Hematopoietic multipotent progenitor cell treated with erythropoietin and hydrocortisone succinate and interleukin-3 and kit ligand, for 4 days (in vitro differentiated cells): ENCODE measurements around the gene NPLOC4.

Experiments used
- DNase-seq: peaks from one replicate; pipeline ENCODE4 v3.0.0-alpha.2; 2015

Gene NPLOC4

DNA sequence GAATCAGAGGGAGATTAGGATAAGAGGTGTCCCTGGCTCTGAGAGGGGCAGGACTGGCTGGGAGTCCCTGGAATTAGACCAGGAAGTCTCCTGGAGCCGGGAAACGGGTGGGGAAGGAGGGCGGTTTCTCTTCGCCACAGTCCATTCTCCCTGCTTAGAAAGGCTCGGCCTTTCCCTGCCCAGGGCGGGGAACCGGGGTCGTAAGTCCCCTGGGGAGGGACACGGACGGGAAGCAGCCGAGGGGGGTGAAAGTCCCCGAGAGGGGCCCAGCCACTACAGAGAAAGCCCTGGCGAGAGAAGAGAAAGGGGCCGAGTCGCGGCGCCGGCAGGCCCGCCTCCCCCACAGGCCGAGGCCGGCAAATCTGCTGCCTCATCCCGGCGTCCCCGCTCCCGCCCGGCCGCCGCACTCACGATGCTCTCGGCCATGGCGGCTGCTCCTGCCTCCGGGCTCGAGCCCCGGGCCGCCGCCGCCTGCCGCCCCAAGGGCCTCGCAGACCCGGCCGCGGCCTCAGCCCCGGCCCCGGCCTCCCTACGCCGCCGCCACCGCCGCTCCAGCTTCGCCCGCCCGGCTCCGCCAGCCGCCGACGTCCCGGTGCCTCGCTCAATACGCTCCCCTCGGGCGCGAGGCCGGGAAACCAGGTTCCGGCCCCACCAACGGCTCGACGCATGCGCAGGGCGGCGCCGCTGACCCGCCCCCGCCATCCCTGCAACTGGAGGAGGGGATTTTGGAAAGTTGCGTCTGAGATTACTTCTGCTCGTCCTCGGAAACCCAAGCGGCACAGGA, at the start of gene NPLOC4, which contains the start of gene TSPAN10:
NPLOC4 (minus strand) TSS at position 608 of the 784 bp plus-strand sequence; CDS start at position 426, 182 bp downstream.
TSPAN10 (plus strand) TSS at position 692 of the 784 bp plus-strand sequence. CDS start 5,217 bp downstream, outside the sequence.
- peak; percentile 92 for DNase-seq

DNA sequence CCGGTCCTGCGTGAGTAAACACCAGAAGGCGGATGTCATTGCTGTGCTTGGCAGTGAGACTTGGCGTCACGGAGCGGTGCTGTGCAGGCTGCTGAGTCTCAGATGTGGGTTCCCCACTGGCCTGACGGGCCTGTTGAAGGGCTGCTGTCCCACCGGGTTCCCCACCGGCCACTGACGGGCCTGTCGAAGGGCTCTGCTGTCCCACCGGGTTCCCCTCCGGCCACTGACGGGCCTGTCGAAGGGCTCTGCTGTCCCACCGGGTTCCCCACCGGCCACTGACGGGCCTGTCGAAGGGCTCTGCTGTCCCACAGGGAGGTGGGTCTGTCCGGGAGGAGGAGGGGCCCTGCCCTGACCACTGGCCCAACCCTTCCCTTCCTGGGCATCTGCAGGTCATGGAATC, 49.7 kb upstream of the NPLOC4 start:
- DNase-seq, result no peak

DNA sequence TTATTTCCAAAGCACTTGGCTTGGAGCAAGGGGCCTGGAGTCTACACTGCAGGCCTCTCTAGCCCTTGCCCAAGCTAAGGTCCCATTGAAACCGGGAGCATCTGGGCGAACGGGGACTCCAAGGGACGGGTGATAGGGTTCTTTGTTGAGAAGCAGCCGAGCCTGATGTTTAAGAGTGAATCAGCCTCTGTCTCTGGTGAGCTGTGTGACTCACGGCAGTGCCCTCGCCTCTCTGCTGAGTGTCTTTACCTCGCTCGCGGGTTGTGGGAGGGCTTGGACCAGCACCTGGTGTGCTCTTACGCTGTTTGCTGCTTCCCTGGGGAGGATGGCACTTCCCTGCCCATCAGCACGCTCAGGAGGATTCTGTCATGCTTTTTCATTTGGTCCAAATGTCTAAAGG, 48.2 kb upstream of the NPLOC4 start:
- DNase-seq, result no peak

DNA sequence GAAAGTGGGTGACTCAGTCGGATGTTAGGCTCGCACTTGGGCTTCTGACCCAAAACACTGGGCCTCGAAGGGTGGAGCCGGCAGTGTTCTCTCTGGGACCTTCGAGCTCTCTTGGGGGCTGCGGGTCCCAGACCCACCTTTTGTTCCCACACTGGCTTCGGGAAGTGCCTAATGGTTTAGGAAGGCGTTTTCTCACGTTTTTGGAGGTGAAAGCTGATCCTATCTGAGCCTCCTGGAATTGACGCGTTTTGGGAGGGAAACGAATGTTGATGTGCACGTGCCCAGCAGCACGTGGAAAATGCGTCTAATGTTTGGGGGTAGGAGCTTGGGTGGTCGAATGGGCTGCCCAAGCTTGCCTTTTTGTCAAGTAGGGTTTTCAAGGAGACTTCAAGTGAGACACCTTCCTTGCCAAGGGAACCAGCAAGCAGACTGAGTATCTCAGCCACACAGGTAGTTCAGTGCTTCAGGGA, 47.6 kb upstream of the NPLOC4 start:
- peak; percentile 51 for DNase-seq

DNA sequence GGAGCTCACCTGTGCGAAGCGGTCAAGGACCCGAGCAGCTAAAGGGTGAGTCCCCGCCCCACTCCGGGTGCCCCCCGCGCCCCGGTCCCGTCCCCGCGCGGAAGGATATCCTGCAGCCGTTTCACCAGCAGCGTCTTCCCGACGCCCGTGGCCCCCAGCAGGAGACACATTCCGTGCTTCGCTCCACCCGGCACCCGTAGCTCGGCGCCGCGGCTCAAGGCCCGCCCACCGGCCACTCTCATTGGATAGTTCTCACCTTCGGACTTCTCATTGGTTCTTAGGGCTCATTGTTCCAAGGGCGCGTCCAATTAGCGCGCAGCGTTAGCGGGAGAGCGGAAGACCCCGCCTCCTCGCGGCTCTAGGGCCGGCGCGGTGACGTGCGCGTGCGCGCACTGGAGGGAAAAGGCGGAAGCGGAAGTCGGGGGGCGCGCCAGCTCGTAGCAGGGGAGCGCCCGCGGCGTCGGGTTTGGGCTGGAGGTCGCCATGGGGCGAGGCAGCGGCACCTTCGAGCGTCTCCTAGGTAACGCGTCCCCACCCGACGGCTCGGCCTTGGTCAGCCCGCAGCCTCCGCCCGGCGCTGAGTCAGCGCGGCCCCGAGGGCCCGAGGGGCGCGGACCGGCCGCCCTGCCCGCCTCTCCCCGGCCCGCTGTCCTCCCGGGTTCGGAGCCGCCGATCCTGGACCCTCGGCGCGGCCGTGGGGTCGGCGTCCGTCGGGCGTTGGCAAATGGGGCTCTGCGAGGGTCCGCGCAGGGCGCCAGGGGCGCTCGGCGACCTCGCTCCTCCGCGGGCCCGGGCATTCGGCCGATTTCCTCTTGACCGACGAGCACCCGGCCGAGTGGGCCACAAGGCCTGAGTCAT, 46.9 kb upstream of the NPLOC4 start, which contains the start of the genes ARL16 and HGS:
ARL16 (minus strand) TSS at position 214 of the 858 bp plus-strand sequence; CDS start at position 170, 44 bp downstream.
HGS (plus strand) TSS at position 428 of the 858 bp plus-strand sequence; CDS start at position 484, 56 bp downstream.
- DNase-seq, result peak; percentile 99

DNA sequence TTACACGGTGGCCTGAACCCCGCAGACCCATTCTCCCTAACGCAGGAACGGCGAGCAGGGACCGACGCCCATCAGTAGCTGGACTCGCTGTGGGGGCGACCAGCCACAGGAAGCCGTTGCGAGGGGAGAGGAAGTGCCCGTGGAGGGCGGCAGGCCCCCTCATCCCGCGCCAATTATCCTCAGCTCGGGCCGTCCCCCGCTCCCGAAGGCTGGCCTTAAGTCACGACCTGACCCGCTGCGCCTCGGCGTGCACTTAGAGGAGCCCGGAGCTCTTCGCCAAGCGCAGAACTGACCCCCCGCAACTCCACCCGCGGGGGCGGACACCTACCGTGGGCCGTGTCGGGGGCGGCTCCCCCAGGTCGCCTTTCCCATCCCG, 46.3 kb upstream of the NPLOC4 start:
- DNase-seq, result peak; percentile 55

DNA sequence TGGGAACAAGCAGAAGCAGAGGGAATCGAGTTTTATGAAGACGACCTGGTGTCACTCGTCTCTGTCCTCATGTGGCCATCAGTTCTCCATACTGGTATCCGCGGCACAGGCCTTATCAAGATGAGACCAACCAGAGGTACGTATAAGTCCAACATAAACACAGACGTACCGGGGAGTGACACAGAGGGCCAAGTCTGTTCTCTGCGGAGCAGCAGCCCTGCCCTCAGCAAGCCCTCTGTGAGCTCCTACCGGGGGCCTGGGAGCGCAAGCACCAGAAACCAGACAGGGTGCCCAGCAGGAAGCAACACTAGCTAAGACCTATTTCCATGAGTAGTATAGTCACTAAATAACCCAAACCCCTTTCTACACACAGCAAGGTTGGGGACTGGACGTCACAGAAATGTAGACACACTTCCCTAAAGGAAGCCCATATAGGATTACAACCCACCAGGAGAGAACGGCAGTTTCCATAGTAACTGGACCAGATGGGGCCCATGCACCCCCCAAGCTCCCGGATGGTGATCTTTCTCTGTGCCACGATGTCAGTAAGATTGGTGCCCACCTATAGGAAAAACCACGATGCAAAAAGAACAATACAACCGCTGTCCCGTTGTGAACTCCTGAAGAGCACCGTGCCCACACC, 45.8 kb upstream of the NPLOC4 start:
- DNase-seq, result peak; percentile 26

DNA sequence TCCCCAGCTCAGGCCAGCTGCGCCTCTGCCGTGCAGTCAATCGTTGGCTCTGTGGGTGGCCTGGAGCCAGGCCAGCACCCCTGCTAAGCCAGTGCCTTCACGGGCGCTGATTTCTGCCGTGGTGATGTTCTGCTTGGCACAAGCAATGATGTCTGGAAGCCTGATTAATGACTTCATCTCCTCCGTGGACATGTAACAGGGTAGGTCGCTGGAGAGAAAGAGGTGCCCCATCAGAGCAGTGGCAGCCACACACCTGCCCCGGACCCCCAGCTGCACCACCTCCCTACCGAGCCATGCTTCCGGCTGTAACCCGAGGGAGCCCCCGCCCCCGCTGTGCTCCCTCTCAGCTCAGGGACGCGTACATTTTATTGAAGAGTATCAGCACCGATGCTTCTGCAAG, 44.8 kb upstream of the NPLOC4 start:
- no peak for DNase-seq

DNA sequence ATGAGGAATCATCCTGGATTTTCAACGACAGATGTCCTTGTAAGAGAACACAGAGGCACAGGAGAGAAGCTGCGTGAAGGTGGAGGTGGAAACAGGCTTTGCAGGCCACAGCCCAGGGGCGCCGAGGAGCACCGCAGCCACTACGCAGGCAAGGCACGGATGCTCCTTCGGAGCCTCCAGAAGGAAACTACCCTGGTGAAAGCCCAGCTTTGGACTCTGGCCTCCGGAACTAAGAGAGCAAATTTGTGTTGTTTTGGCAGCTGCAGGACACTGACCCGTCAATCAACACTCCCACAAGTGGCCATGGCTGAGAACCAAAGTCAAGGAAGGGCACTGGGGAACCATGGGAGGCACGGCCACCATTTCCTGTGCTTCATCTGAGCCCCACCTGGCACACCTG, 43.2 kb upstream of the NPLOC4 start:
- DNase-seq, result no peak

DNA sequence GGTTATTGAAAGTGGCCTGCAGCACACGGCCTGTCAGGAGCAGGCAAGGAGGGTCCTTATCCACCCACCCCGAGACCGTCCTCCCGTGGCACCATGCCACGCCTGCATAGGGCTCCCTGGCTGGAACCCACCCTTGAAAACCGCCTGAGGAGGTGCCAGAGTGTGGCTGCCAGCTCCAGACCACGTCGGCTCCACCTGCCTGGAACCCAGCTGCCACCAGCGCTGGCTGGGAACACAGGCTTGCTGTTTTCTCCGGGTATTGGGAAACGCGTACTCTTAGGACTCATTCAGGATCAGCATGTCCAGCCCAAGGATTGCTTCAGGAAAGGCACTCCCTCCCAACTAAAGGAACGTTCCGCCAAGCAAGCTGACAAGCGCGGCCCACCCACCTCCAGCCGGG, 40.0 kb upstream of the NPLOC4 start:
- DNase-seq, result no peak

DNA sequence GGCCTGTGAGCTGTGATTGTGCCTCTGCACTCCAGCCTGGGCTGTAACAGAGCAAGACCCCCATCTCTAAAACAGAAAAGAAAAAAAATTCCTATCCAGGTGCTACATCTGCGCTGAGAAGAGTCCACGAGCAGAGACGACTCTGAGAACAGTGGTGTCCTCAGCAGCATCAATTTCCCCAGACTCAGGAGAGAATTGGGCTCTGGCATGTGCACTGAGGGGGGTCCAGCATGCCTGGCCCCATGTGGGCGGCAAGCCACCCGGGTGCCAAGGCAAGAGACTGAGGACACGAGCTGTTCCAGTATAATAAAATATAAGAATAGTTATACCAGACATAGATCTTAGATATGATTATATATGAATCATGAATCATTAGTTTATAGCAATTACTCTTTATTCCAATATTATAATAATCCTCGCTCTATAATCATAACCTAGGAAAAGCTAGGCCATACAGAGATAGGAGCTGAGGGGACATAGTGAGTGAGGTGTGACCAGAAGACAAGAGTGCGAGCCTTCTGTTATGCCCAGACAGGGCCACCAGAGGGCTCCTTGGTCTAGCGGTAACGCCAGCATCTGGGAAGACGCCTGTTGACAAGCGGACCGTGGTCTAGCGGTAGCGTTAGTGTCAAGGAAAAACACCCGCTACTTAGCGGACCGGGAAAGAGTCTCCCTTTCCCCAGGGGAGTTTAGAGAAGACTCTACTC, 38.8 kb upstream of the NPLOC4 start:
- peak; percentile 55 for DNase-seq

DNA sequence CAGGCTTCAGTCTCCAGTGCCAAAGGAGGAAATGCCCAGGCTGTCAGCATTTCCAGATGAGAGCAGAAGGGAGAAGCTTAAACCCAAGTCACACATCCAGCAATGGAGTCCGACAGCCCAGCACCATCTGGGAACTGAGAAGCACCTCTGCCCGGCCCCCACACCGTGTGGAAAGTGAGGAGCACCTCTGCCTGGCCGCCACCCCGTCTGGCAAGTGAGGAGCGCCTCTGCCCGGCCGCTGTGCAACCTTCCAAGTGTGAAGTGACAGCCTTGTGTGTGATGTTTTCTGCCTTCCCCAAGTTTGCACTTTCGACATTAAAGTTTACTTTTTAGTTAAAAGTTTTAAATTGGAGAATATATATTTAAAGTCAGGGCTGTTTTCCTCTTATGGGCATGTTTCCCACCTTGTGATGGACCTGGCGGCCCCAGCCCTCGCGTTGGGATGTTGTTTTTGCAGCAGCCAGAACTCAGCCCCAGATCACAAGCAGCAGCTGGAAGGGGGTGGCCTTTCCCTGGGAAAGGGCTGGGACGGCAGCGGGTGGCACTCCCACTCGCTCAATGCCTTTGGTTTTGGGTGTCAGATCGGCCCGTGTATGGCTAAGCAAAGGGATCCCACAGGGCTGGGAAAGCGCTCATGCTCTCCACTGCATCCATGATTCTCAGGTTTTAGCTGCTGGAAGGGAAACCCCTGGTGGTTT, 36.8 kb upstream of the NPLOC4 start:
- DNase-seq, result no peak

DNA sequence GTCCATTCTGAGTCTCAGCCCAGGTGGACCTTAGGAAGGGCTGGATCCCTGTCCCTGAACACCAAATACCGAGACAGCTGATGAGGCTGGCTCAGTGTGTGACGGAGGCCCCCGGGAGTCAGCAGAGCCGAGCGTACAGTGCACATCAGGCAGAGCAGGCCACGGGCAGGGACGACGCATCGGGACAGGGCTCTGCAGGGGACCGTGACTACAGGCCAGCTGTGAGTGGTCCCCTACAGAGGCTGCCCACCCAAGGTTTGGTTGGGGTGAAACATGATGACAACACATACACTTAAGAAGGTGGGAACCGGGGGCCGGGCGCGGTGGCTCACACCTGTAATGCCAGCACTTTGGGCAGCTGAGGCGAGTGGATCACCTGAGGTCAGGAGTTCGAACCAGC, 36.0 kb upstream of the NPLOC4 start:
- no peak for DNase-seq

DNA sequence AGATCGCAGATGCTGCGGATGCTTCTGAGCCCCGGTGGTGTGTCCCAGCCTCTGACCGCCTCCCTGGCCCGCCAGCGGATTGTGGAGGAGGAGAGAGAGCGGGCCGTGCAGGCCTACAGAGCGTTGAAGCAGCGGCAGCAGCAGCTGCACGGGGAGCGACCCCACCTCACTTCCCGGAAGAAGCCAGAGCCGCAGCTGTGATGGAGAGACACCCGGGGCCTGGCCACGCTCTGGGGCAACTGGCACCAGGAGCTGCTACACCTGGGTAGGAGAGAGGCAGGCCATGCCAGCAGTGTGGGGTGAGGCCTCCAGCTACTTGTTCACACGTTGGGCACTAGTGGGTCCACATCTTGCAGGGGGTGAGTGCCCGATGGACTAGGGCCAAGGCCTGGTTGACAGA, 35.6 kb upstream of the NPLOC4 start:
- DNase-seq, result no peak

DNA sequence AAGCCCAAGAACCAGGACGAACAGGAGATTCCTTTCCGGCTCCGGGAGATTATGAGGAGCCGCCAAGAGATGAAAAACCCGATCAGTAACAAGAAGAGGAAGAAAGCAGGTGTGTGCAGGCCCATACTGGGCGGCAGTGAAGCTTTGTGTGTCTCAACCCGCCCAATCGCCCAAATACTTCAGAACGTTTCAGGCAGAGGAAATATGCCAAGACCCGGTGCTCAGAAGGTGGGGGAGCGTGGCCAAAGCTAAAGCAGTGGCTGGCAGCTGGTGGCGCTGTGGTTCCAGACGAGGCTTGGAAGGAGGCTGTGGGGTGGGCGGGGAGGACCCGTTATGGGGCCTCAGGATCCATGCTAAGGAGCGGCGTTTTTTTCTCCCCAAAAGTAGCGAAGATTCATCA, 30.8 kb upstream of the NPLOC4 start:
- peak; percentile 66 for DNase-seq

DNA sequence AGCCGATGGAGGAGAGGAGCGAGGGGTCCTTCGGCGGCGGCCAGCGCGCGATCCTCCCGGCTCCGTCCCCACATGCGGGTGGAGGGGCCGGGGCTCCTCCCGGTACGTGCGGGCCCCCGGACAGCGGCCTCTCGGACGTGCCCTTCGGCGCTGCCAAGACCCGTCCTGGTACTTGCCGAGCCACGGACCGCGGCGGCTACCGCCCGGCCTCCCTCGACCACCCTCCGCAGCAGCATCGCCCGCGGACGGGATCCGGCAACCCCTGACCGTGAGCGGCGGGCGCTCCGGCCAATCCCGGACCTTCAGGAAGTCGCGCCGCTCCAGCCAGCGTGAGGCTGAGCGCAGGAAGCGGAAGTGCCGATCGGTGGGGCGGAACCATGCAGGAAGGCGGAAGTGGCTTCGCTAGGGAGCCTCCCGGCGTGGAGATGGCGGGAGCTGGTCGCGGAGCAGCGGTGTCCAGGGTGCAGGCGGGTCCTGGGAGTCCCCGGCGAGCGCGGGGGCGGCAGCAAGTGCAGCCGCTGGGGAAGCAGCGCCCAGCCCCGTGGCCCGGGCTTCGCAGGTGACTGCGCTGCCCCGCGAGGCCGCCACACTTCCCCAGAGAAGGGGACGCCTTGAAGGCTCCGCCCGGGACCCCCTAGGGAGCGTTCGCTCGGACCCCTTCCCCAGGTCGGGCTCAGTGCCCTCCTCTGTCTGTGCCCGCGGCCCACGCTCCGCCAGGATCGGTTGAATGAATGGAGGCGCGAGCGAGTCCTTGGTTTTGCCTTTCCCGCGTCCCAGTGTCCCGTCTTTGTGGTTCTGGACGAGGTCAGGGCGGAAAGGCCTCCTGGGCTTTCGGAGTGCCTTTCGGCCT, 29.7 kb upstream of the NPLOC4 start, which contains the start of the genes CCDC137 and OXLD1:
CCDC137 (plus strand) TSS at position 396 of the 850 bp plus-strand sequence; CDS start at position 426, 30 bp downstream.
OXLD1 (minus strand) TSS at position 264 of the 850 bp plus-strand sequence; CDS start at position 236, 28 bp downstream.
- DNase-seq, result peak; percentile 99

DNA sequence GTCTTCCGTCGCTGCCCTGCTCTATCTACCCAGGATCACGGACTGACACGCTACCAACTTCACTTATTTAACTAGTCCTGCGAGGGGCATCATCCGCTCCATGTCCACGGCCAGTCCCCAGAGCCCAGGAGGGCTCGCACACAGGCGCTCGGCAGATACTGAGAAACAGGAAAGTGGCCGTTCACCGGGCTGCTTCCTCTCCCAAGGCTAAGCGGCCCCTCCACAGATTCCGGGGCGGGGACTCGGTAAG, 29.1 kb upstream of the NPLOC4 start:
- DNase-seq, result peak; percentile 77

DNA sequence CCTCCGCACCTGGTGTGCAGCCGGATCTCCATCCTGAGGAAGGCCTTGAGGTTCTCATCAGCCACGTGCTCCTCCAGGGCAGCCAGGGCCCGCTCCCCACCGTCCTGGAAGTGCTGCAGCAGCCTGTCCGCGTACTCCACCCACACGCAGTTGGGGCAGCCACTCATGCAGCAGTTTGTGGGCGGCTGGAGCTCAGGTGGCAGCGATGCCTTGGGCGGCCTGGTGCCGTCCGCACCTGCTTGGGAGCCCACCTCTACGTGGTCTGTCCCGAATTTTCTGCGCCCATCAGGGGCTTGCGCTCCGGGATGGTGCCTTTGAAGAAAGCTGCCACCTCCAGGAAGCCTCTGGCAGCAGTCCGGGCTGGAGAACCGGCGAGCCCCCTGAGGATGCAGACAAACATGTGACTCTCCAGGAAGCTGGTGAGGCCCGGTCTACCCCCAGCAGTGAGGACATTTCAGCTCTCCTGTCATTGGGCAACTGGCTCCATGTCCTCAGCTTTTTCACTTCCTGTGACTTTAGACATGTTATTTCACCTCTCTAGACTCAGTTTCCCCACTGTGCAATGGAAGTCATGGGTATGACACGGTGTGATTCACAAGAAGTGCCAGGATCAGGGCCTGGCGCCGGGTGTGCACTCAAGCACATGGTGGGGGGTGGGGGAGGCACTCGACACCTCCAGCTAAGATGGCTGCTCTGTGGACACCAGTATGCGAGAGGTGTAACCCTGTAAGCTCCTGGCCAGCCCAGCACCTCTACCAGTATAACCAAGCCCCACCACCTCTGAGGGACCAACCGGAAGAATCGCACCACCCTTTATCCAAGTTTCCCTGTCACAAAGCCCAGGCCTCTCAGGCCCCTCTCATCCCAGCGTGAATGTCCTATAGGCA, 28.5 kb upstream of the NPLOC4 start:
- DNase-seq, result peak; percentile 79

DNA sequence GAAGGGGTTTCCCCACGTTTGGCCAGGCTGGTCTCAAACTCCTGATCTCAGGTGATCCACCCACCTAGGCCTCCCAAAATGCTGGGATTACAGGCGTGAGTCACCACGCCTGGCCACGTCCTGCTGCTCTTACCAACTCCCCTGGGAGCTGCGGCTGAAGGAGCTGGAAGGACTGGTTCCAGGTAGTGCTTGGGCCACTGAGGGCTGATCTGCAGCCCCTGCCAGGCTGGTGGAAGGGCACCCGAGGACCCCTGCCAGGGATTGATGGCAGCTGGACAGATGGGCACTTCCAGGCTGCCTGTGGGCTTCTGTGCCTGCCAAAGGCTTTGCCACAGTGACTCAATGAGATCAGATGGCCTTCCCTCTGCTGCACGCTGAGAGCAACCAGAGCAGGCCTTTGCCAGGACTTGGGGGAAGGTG, 27.1 kb upstream of the NPLOC4 start:
- DNase-seq, result no peak

DNA sequence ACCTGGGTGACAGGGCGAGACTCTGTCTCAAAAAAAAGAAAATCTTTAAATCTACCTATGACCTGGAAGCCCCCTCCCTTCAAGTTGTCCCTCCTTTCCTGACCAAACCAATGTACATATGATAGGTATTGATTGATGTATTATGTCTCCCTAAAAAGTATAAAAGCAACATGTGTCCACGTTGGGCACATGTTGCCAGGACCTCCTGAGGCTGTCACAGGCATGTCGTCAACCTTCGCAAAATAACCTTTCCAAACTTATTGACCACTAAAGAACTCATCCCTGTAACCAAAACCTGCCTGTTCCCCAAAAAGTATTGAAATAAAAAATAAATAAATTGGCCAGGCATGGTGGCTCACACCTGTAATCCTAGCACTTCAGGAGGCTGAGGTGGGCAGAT, 25.1 kb upstream of the NPLOC4 start:
- DNase-seq, result no peak
